Astrocyte (in vitro differentiated cells and primary cell): Measurements from ENCODE around the gene YPEL5. TPM values are rescaled to one million over a fixed set of nuclear protein-coding genes. Genes with fewer than 3 reads are reported as not detected.

Source experiments
- DNase-seq: peaks from one replicate; pipeline ENCODE4 v3.0.0-alpha.2; 2010; ENCODE audit warnings: low read depth
- FAIRE-seq: peaks from 2 replicates; lab custom pipeline; 2011; peaks lifted over from hg19 to GRCh38; lab: Jason Lieb, UNC
- H2AFZ ChIP-seq: 2 replicates; pipeline ENCODE4 v1.6.0; 2012; ENCODE audit warnings: low read depth, low read length, inconsistent platforms
- H3K27ac ChIP-seq: 2 replicates; pipeline ENCODE4 v1.5.1; 2011; ENCODE audit warnings: low read depth, low read length, inconsistent platforms
- H3K27me3 ChIP-seq: 2 replicates; pipeline ENCODE4 v1.6.0; 2011; ENCODE audit warnings: low read length, inconsistent platforms; ENCODE audit not compliant: insufficient read depth
- H3K36me3 ChIP-seq: 2 replicates; pipeline ENCODE4 v1.5.1; 2011; ENCODE audit warnings: low read length, inconsistent platforms; ENCODE audit not compliant: insufficient read depth
- H3K4me1 ChIP-seq: 2 replicates; pipeline ENCODE4 v1.5.1; 2011; ENCODE audit warnings: low read length, inconsistent platforms; ENCODE audit not compliant: insufficient read depth
- H3K4me2 ChIP-seq: 2 replicates; pipeline ENCODE4 v1.6.0; 2012; ENCODE audit warnings: low read length, inconsistent platforms
- H3K4me3 ChIP-seq: 2 replicates; pipeline ENCODE4 v1.5.1; 2011; ENCODE audit warnings: low read depth, mild to moderate bottlenecking, low read length, inconsistent platforms; ENCODE audit not compliant: insufficient read depth
- H3K79me2 ChIP-seq: 2 replicates; pipeline ENCODE4 v1.6.0; 2012; ENCODE audit warnings: mild to moderate bottlenecking, low read length, inconsistent platforms; ENCODE audit not compliant: insufficient read depth
- H3K9ac ChIP-seq: 2 replicates; pipeline ENCODE4 v1.6.0; 2012; ENCODE audit warnings: mild to moderate bottlenecking, low read length, inconsistent platforms
- H3K9me3 ChIP-seq: 2 replicates; pipeline ENCODE4 v1.5.1; 2012; ENCODE audit warnings: low read depth, mild to moderate bottlenecking, low read length, inconsistent platforms; ENCODE audit not compliant: insufficient read depth
- H4K20me1 ChIP-seq: 2 replicates; pipeline ENCODE4 v1.6.0; 2012; ENCODE audit warnings: low read length, inconsistent platforms; ENCODE audit not compliant: insufficient read depth
- H3K27ac Mint-ChIP-seq: one replicate; pipeline ENCODE4 v1.8.0; 2021; ENCODE audit warnings: mild to moderate bottlenecking, mixed read lengths; ENCODE audit not compliant: unreplicated experiment
- H3K27me3 Mint-ChIP-seq: one replicate; pipeline ENCODE4 v1.8.0; 2021; ENCODE audit warnings: low read depth, mixed read lengths; ENCODE audit not compliant: unreplicated experiment
- H3K36me3 Mint-ChIP-seq: one replicate; pipeline ENCODE4 v1.8.0; 2021; ENCODE audit warnings: low read depth, mixed read lengths; ENCODE audit not compliant: unreplicated experiment
- H3K4me1 Mint-ChIP-seq: one replicate; pipeline ENCODE4 v1.8.0; 2021; ENCODE audit warnings: low read depth, mixed read lengths; ENCODE audit not compliant: unreplicated experiment
- H3K4me3 Mint-ChIP-seq: one replicate; pipeline ENCODE4 v1.8.0; 2021; ENCODE audit warnings: mild to moderate bottlenecking, moderate library complexity, mixed read lengths; ENCODE audit not compliant: unreplicated experiment
- H3K9me3 Mint-ChIP-seq: one replicate; pipeline ENCODE4 v1.8.0; 2021; ENCODE audit warnings: mild to moderate bottlenecking, mixed read lengths; ENCODE audit not compliant: unreplicated experiment
- EZH2 ChIP-seq: IDR thresholded peaks from 2 replicates; pipeline ENCODE4 v1.6.1; 2012; ENCODE audit warnings: mild to moderate bottlenecking, low read length, inconsistent platforms; ENCODE audit not compliant: insufficient read depth
- total RNA-seq: library from RNA; stranded (reverse); gene quantifications from 2 replicates; pipeline ENCODE4 v1.2.1, GENCODE V29; 2021
- TF ChIP-seq, protein P1 (sequence below): IDR thresholded peaks from 2 replicates; pipeline ENCODE4 v1.5.1; 2011; ENCODE audit warnings: low read depth, mild to moderate bottlenecking, inconsistent platforms, low read length, moderate library complexity; ENCODE audit not compliant: insufficient read depth

YPEL5 gene
- total RNA-seq, 1 donor from 2014 or later = 149 TPM

- peaks cover 4% of the 10 kb centered on the region for H3K4me1 Mint-ChIP-seq
- Histone ChIP-seq H3K9ac (no peak overlapping the region), H3K27ac (no peak overlapping the region), H3K4me2 (no peak overlapping the region), H3K4me3 (no peak overlapping the region), H3K9me3 (no peaks in the 10 kb centered on the region), H4K20me1 (no peaks in the 10 kb centered on the region), H3K79me2 (no peaks in the 10 kb centered on the region), H3K27me3 (no peaks in the 10 kb centered on the region), H2AFZ (no peak overlapping the region), H3K36me3 (no peaks in the 10 kb centered on the region), H3K4me1 (peaks cover 6% of the 10 kb centered on the region)
- H3K4me3 Mint-ChIP-seq = no peak overlapping the region
- DNase-seq (no peak), FAIRE-seq (no peak)
- no peaks in the 10 kb centered on the region for H3K36me3 Mint-ChIP-seq
- peaks cover 3% of the 10 kb centered on the region for H3K9me3 Mint-ChIP-seq
- TF ChIP-seq EZH2 = no peak
- TF ChIP-seq, protein P1, sequence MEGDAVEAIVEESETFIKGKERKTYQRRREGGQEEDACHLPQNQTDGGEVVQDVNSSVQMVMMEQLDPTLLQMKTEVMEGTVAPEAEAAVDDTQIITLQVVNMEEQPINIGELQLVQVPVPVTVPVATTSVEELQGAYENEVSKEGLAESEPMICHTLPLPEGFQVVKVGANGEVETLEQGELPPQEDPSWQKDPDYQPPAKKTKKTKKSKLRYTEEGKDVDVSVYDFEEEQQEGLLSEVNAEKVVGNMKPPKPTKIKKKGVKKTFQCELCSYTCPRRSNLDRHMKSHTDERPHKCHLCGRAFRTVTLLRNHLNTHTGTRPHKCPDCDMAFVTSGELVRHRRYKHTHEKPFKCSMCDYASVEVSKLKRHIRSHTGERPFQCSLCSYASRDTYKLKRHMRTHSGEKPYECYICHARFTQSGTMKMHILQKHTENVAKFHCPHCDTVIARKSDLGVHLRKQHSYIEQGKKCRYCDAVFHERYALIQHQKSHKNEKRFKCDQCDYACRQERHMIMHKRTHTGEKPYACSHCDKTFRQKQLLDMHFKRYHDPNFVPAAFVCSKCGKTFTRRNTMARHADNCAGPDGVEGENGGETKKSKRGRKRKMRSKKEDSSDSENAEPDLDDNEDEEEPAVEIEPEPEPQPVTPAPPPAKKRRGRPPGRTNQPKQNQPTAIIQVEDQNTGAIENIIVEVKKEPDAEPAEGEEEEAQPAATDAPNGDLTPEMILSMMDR = no peak
- peaks cover 5% of the 10 kb centered on the region for H3K27me3 Mint-ChIP-seq
- no peak overlapping the region for H3K27ac Mint-ChIP-seq
Observed at GRCh38 chr2:30108192-30108591, 38.6 kb upstream of the YPEL5 start.

- H3K79me2 ChIP-seq = no peaks in the 10 kb centered on the region
- no peak for FAIRE-seq
- no peak overlapping the region for H3K4me3 ChIP-seq
- H3K9me3 ChIP-seq = no peaks in the 10 kb centered on the region
- H3K36me3 ChIP-seq = no peaks in the 10 kb centered on the region
- Mint-ChIP-seq H3K4me1 (peaks cover 11% of the 10 kb centered on the region), H3K36me3 (no peaks in the 10 kb centered on the region), H3K27ac (no peak overlapping the region), H3K27me3 (peaks cover 2% of the 10 kb centered on the region), H3K9me3 (peaks cover 3% of the 10 kb centered on the region), H3K4me3 (no peak overlapping the region)
- TF ChIP-seq EZH2 = no peak
- TF ChIP-seq, protein P1 = no peak
- H3K9ac ChIP-seq = no peak overlapping the region
- no peak overlapping the region for H3K27ac ChIP-seq
- peaks cover 12% of the 10 kb centered on the region for H3K4me1 ChIP-seq
- DNase-seq = no peak
- no peak overlapping the region for H3K4me2 ChIP-seq
- no peaks in the 10 kb centered on the region for H4K20me1 ChIP-seq
- no peak overlapping the region for H2AFZ ChIP-seq
- H3K27me3 ChIP-seq = no peaks in the 10 kb centered on the region
Observed at GRCh38 chr2:30108851-30109250, 38.0 kb upstream of the YPEL5 start.

DNA sequence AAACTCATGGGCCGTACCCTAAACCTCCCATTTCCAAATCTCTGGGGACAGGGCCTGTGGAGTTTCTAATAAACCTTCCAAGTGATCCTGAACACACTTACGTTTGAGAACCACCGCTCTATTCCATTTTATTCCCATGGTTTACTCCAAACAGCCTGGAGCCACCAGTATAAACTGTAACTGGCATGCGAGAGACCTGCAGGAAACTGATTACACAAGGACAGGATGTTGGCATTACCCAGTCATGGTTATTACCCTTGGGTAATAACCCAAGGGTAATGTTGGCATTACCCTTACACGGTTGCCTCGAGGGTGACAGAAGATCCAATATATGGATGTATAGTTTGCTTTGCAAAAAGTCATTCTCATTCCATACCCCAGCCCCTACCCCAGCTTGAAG lies 37.0 kb upstream of the YPEL5 start:
- Mint-ChIP-seq H3K36me3 (no peaks in the 10 kb centered on the region), H3K27ac (no peak overlapping the region), H3K4me1 (peaks cover 20% of the 10 kb centered on the region), H3K9me3 (peaks cover 3% of the 10 kb centered on the region), H3K27me3 (peaks cover 2% of the 10 kb centered on the region), H3K4me3 (no peak overlapping the region)
- TF ChIP-seq, protein P1 = no peak
- no peak for TF ChIP-seq EZH2
- Histone ChIP-seq H3K9ac (no peak overlapping the region), H3K4me2 (no peak overlapping the region), H3K79me2 (no peaks in the 10 kb centered on the region), H3K36me3 (no peaks in the 10 kb centered on the region), H4K20me1 (no peaks in the 10 kb centered on the region), H3K27ac (no peak overlapping the region), H3K27me3 (no peaks in the 10 kb centered on the region), H3K4me3 (no peak overlapping the region), H3K4me1 (peaks cover 22% of the 10 kb centered on the region), H3K9me3 (no peaks in the 10 kb centered on the region), H2AFZ (no peak overlapping the region)
- FAIRE-seq (no peak), DNase-seq (no peak)
